ENCODE measurements around the gene UBAC1. TPM values are rescaled to one million over a fixed set of nuclear protein-coding genes. Genes with fewer than 3 reads are reported as not detected.

UBAC1 gene
- total and polyA plus RNA-seq, 9 of the 15 experiments (the other 6 are each of a cell fraction or from before 2014, with no cell fraction given) = 94.0 to 399 (median 228) TPM

DNA sequence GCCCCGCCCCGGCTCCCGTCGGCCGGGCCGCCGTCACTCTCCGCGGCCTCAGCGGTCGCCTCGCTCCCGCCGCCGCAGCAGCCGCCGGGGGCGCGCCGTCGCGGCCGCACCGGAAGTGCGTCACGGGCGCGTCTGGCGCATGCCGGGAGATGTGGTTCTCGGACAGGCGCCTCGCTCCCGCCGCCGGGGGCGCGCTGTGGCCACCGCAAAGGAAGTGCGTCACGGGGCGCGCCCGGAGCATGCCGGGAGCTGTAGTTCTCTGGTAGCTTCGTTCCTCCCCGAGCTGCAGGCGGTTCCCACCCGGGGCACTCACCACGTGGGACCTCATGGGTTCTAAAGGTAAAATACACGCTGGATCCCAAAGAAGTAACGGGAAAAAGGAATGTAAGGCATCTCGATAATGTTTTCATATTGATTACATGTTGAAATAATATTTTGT is at the start of gene UBAC1 (continued):
- TF ChIP-seq, protein P1, sequence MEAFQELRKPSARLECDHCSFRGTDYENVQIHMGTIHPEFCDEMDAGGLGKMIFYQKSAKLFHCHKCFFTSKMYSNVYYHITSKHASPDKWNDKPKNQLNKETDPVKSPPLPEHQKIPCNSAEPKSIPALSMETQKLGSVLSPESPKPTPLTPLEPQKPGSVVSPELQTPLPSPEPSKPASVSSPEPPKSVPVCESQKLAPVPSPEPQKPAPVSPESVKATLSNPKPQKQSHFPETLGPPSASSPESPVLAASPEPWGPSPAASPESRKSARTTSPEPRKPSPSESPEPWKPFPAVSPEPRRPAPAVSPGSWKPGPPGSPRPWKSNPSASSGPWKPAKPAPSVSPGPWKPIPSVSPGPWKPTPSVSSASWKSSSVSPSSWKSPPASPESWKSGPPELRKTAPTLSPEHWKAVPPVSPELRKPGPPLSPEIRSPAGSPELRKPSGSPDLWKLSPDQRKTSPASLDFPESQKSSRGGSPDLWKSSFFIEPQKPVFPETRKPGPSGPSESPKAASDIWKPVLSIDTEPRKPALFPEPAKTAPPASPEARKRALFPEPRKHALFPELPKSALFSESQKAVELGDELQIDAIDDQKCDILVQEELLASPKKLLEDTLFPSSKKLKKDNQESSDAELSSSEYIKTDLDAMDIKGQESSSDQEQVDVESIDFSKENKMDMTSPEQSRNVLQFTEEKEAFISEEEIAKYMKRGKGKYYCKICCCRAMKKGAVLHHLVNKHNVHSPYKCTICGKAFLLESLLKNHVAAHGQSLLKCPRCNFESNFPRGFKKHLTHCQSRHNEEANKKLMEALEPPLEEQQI (IDR thresholded peaks at IDR 0.05) = no peak
- TF ChIP-seq, protein P2, sequence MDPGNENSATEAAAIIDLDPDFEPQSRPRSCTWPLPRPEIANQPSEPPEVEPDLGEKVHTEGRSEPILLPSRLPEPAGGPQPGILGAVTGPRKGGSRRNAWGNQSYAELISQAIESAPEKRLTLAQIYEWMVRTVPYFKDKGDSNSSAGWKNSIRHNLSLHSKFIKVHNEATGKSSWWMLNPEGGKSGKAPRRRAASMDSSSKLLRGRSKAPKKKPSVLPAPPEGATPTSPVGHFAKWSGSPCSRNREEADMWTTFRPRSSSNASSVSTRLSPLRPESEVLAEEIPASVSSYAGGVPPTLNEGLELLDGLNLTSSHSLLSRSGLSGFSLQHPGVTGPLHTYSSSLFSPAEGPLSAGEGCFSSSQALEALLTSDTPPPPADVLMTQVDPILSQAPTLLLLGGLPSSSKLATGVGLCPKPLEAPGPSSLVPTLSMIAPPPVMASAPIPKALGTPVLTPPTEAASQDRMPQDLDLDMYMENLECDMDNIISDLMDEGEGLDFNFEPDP (CRISPR knock-in tag; IDR thresholded peaks at IDR 0.05) = no peak
- TF ChIP-seq ATF3 (IDR thresholded peaks at IDR 0.05) = no peak
- TF ChIP-seq ATF3 (CRISPR knock-in tag; conservative IDR thresholded peaks at IDR 0.05) = 0 out of 2 replicates have a peak, but pooled peaks have one; percentile 18
- TF ChIP-seq ZNF551 (CRISPR knock-in tag; IDR thresholded peaks at IDR 0.05) = no peak
- no peak for TF ChIP-seq ARID2 (IDR thresholded peaks at IDR 0.05)
- no peak for TF ChIP-seq ZC3H4 (CRISPR knock-in tag; IDR thresholded peaks at IDR 0.05; ENCODE audit: borderline replicate concordance)
- TF ChIP-seq, protein P3, sequence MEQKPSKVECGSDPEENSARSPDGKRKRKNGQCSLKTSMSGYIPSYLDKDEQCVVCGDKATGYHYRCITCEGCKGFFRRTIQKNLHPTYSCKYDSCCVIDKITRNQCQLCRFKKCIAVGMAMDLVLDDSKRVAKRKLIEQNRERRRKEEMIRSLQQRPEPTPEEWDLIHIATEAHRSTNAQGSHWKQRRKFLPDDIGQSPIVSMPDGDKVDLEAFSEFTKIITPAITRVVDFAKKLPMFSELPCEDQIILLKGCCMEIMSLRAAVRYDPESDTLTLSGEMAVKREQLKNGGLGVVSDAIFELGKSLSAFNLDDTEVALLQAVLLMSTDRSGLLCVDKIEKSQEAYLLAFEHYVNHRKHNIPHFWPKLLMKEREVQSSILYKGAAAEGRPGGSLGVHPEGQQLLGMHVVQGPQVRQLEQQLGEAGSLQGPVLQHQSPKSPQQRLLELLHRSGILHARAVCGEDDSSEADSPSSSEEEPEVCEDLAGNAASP (IDR thresholded peaks at IDR 0.05) = no peak
- TF ChIP-seq HDAC8 (tag; IDR thresholded peaks at IDR 0.05) = no peak
- TF ChIP-seq CREB1 (IDR thresholded peaks at IDR 0.05) = peak; percentile 96
- TF ChIP-seq CREB1 (CRISPR knock-in tag; IDR thresholded peaks at IDR 0.05) = peak; percentile 97
- peak; percentile 99 for TF ChIP-seq GABPA (tag; conservative IDR thresholded peaks at IDR 0.05; ENCODE audit: low read depth)
- no peak for TF ChIP-seq NONO (IDR thresholded peaks at IDR 0.05; ENCODE audit: low read depth in 2 of 2, low read length in 1 of 2)
- no peak for TF ChIP-seq NFXL1 (CRISPR knock-in tag; IDR thresholded peaks at IDR 0.05)
- TF ChIP-seq, protein P4, sequence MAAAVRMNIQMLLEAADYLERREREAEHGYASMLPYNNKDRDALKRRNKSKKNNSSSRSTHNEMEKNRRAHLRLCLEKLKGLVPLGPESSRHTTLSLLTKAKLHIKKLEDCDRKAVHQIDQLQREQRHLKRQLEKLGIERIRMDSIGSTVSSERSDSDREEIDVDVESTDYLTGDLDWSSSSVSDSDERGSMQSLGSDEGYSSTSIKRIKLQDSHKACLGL (CRISPR knock-in tag; IDR thresholded peaks at IDR 0.05; ENCODE audit: borderline replicate concordance, poor library complexity, severe bottlenecking) = peak; percentile 50
- TF ChIP-seq STAT5A (IDR thresholded peaks at IDR 0.05; ENCODE audit: borderline replicate concordance, low read length) = no peak
- TF ChIP-seq RAD51 (IDR thresholded peaks at IDR 0.05; ENCODE audit: borderline replicate concordance, low read depth) = peak; percentile 59; the same call in 1 of the 2 replicates
- no peak for TF ChIP-seq HDAC6 (IDR thresholded peaks at IDR 0.05; ENCODE audit: low read depth, low read length)
- TF ChIP-seq STAT6 (CRISPR knock-in tag; IDR thresholded peaks at IDR 0.05) = no peak
